SK-N-SH treated with all-trans-retinoic acid at 6 μM for 48 hours (cell line): ENCODE data around the gene ZFYVE27.

Experiments
- ATAC-seq: fragments of 200-7000 bp; cut with Tn5 transposase; 3 replicates; pipeline ENCODE4 v1.9.1; 2020; ENCODE audit warnings: mild to moderate bottlenecking, moderate library complexity
- ARNTL ChIP-seq: fragments of 450-650 bp; formaldehyde crosslinking; IDR thresholded peaks from 2 replicates; pipeline ENCODE4 v1.5.0; 2020; ENCODE audit warnings: low read depth, mild to moderate bottlenecking, moderate library complexity, borderline replicate concordance
- BACH2 ChIP-seq: fragments of 250-450 bp; sonication (Bioruptor Pico); IDR thresholded peaks from 2 replicates; pipeline ENCODE4 v1.9.0; 2021; ENCODE audit warnings: mild to moderate bottlenecking, borderline replicate concordance
- CREB5 ChIP-seq: fragments of 250-450 bp; sonication (Bioruptor Pico); IDR thresholded peaks from 2 replicates; pipeline ENCODE4 v1.5.1; 2020; ENCODE audit warnings: low read depth, mild to moderate bottlenecking, moderate library complexity
- CSDC2 ChIP-seq: fragments of 250-450 bp; sonication (Bioruptor Pico); IDR thresholded peaks from 2 replicates; pipeline ENCODE4 v1.5.0; 2020; ENCODE audit warnings: mild to moderate bottlenecking, moderate library complexity
- CSRNP3 ChIP-seq: fragments of 250-450 bp; sonication (Bioruptor Pico); IDR thresholded peaks from 2 replicates; pipeline ENCODE4 v1.5.1; 2021; ENCODE audit warnings: mild to moderate bottlenecking, moderate library complexity
- ESRRG ChIP-seq: fragments of 250-450 bp; sonication (Bioruptor Pico); IDR thresholded peaks from 2 replicates; pipeline ENCODE4 v1.6.1; 2021; ENCODE audit warnings: mild to moderate bottlenecking
- GLIS3 ChIP-seq: fragments of 250-450 bp; sonication (Bioruptor Pico); IDR thresholded peaks from 2 replicates; pipeline ENCODE4 v1.5.0; 2020; ENCODE audit warnings: mild to moderate bottlenecking, moderate library complexity
- ISL1 ChIP-seq: fragments of 250-450 bp; sonication (Bioruptor Pico); IDR thresholded peaks from 2 replicates; pipeline ENCODE4 v2.1.2; 2022; ENCODE audit warnings: mild to moderate bottlenecking, moderate library complexity
- OSR1 ChIP-seq: fragments of 250-450 bp; sonication (Bioruptor Pico); IDR thresholded peaks from 2 replicates; pipeline ENCODE4 v1.8.0; 2022; ENCODE audit warnings: moderate library complexity, mild to moderate bottlenecking, inconsistent platforms
- PATZ1 ChIP-seq: fragments of 250-450 bp; sonication (Bioruptor Pico); IDR thresholded peaks from 2 replicates; pipeline ENCODE4 v1.8.0; 2020; ENCODE audit warnings: mild to moderate bottlenecking, moderate library complexity, borderline replicate concordance
- PPARA ChIP-seq: fragments of 250-450 bp; sonication (Bioruptor Pico); IDR thresholded peaks from 2 replicates; pipeline ENCODE4 v1.5.0; 2020; ENCODE audit warnings: mild to moderate bottlenecking, borderline replicate concordance
- RARB ChIP-seq: fragments of 250-450 bp; sonication (Bioruptor Pico); IDR thresholded peaks from 2 replicates; pipeline ENCODE4 v1.8.0; 2021; ENCODE audit warnings: mild to moderate bottlenecking, moderate library complexity
- SNAI2 ChIP-seq: fragments of 250-450 bp; sonication (Bioruptor Pico); IDR thresholded peaks from 2 replicates; pipeline ENCODE4 v1.5.0; 2020; ENCODE audit warnings: mild to moderate bottlenecking, moderate library complexity
- TCF4 ChIP-seq: fragments of 250-450 bp; sonication (Bioruptor Pico); IDR thresholded peaks from 2 replicates; pipeline ENCODE4 v1.8.0; 2021; ENCODE audit warnings: mild to moderate bottlenecking, moderate library complexity, borderline replicate concordance
- TOX ChIP-seq: fragments of 250-450 bp; sonication (Bioruptor Pico); IDR thresholded peaks from 2 replicates; pipeline ENCODE4 v1.8.0; 2021; ENCODE audit warnings: mild to moderate bottlenecking, moderate library complexity, borderline replicate concordance
- TSHZ2 ChIP-seq: fragments of 250-450 bp; sonication (Bioruptor Pico); IDR thresholded peaks from 2 replicates; pipeline ENCODE4 v1.5.0; 2020; ENCODE audit warnings: mild to moderate bottlenecking, moderate library complexity
- ZFP3 ChIP-seq: fragments of 250-450 bp; sonication (Bioruptor Pico); IDR thresholded peaks from 2 replicates; pipeline ENCODE4 v1.5.0; 2020; ENCODE audit warnings: mild to moderate bottlenecking, moderate library complexity
- ZFP30 ChIP-seq: fragments of 450-650 bp; formaldehyde crosslinking; IDR thresholded peaks from 2 replicates; pipeline ENCODE4 v1.5.0; 2022; ENCODE audit warnings: mild to moderate bottlenecking, moderate library complexity
- ZNF565 ChIP-seq: fragments of 450-650 bp; formaldehyde crosslinking; conservative IDR thresholded peaks from 2 replicates; pipeline ENCODE4 v1.5.0; 2020; ENCODE audit warnings: low read depth, mild to moderate bottlenecking, moderate library complexity
- ZNF70 ChIP-seq: fragments of 450-650 bp; formaldehyde crosslinking; IDR thresholded peaks from 2 replicates; pipeline ENCODE4 v1.5.0; 2020; ENCODE audit warnings: mild to moderate bottlenecking, moderate library complexity
- ZNF8 ChIP-seq: fragments of 450-650 bp; formaldehyde crosslinking; IDR thresholded peaks from 2 replicates; pipeline ENCODE4 v1.5.0; 2020; ENCODE audit warnings: mild to moderate bottlenecking, moderate library complexity

Gene ZFYVE27

GRCh38 chr10:97801422-97801821 is 64.5 kb downstream of the ZFYVE27 start (continued):
- TF ChIP-seq RARB (CRISPR knock-in tag) (no peak), ISL1 (CRISPR knock-in tag) (no peak)

- no peak for ATAC-seq
- no peak for TF ChIP-seq ZFP30 (CRISPR knock-in tag)
- TF ChIP-seq ESRRG (CRISPR knock-in tag), result no peak
- no peak for TF ChIP-seq ZNF565 (CRISPR knock-in tag)
- TF ChIP-seq BACH2 (CRISPR knock-in tag), result no peak
Observed at GRCh38 chr10:97805096-97805884, 68.4 kb downstream of the ZFYVE27 start.

GRCh38 chr10:97805949-97806348 is 69.0 kb downstream of the ZFYVE27 start:
- no peak for ATAC-seq
- TF ChIP-seq ZNF8 (CRISPR knock-in tag) (no peak), ZFP3 (CRISPR knock-in tag) (no peak), CREB5 (no peak), BACH2 (CRISPR knock-in tag) (no peak), CSRNP3 (no peak), ZNF565 (CRISPR knock-in tag) (no peak)

- ATAC-seq, result no peak
- TF ChIP-seq TSHZ2 (CRISPR knock-in tag) (no peak), PPARA (CRISPR knock-in tag) (no peak), RARB (CRISPR knock-in tag) (no peak), ISL1 (CRISPR knock-in tag) (no peak), ZFP3 (CRISPR knock-in tag) (no peak), ARNTL (CRISPR knock-in tag) (no peak), ZNF8 (CRISPR knock-in tag) (no peak), TCF4 (CRISPR knock-in tag) (no peak), ZNF565 (CRISPR knock-in tag) (no peak), SNAI2 (CRISPR knock-in tag) (no peak), CSDC2 (CRISPR knock-in tag) (no peak), ESRRG (CRISPR knock-in tag) (no peak), TOX (CRISPR knock-in tag) (no peak), GLIS3 (CRISPR knock-in tag) (no peak), PATZ1 (CRISPR knock-in tag) (no peak), ZNF70 (CRISPR knock-in tag) (no peak), CREB5 (no peak), OSR1 (CRISPR knock-in tag) (no peak)
Observed at GRCh38 chr10:97810446-97810845, 73.5 kb downstream of the ZFYVE27 start.
